Measurements from ENCODE around the gene LAPTM4A.
A peak's percentile ranks its signal among the peaks of the same experiment; 100 is the strongest.
"Not testable (repeated sequence)": the region's sequence is repeated elsewhere in the genome, so short reads cannot be mapped to it uniquely, and the experiment has no call there.

The LAPTM4A gene

GRCh38 chr2:20045712-20046292 lies 5.6 kb downstream of the LAPTM4A start:
- H3K9me3 ChIP-seq (ENCODE audit: control extremely low read depth in 1 of 5, control insufficient read depth in 4 of 5, insufficient read depth in 2 of 5, low read depth in 1 of 5, low read length in 4 of 5); DNase-seq; H3K27ac ChIP-seq (ENCODE audit: insufficient read depth in 1 of 2, low read depth in 1 of 2, low read length in 2 of 2, poor library complexity in 1 of 2, severe bottlenecking in 2 of 2); H3K4me3 ChIP-seq (ENCODE audit: control insufficient read depth in 1 of 7, extremely low read depth in 1 of 7, insufficient read depth in 4 of 7, low read depth in 2 of 7, low read length in 6 of 7); H3K27me3 ChIP-seq (replicated peaks in 2 of 5; ENCODE audit: control insufficient read depth in 4 of 5, insufficient read depth in 5 of 5, low read length in 4 of 5): not testable (repeated sequence)
- ChIA-PET POLR2A (interaction anchor here (0.7 kb wide), 1 partner anchor 210 kb away, joined by 6 read pairs; no protein-coding TSS in a partner anchor), CTCF (interaction anchor here (1.1 to 2.5 kb wide), 4 partner anchors 11 to 35 kb away, joined by 3 to 13 read pairs (median 4); no protein-coding TSS in a partner anchor)
- WGBS (ENCODE audit: insufficient coverage): no CpG with 5 or more reads among the region's 4 CpGs
- H3K36me3 ChIP-seq (ENCODE audit: control insufficient read depth in 4 of 4, insufficient read depth in 4 of 4, low read length in 3 of 4): peaks cover 7 to 18% (median 9%) of the 10 kb centered on the region in 4 experiments
- H3K4me1 ChIP-seq (ENCODE audit: control extremely low read depth in 1 of 4, control insufficient read depth in 4 of 4, insufficient read depth in 4 of 4, low read length in 3 of 4): peaks cover 10 to 35% (median 26%) of the 10 kb centered on the region in 4 experiments

GRCh38 chr2:20044778-20045177 lies 6.7 kb downstream of the LAPTM4A start:
- Histone ChIP-seq H3K27me3 (replicated peaks in 2 of 5; ENCODE audit: control insufficient read depth in 4 of 5, insufficient read depth in 5 of 5, low read length in 4 of 5) (no peaks in the 10 kb centered on the region), H3K36me3 (ENCODE audit: control insufficient read depth in 4 of 4, insufficient read depth in 4 of 4, low read length in 3 of 4) (peaks cover 9 to 25% (median 19%) of the 10 kb centered on the region in 4 experiments), H3K4me1 (ENCODE audit: control extremely low read depth in 1 of 4, control insufficient read depth in 4 of 4, insufficient read depth in 4 of 4, low read length in 3 of 4) (peaks cover 7 to 28% (median 21%) of the 10 kb centered on the region in 4 experiments), H3K27ac (ENCODE audit: insufficient read depth in 1 of 2, low read depth in 1 of 2, low read length in 2 of 2, poor library complexity in 1 of 2, severe bottlenecking in 2 of 2) (no peak overlapping the region), H3K4me3 (ENCODE audit: control insufficient read depth in 1 of 7, extremely low read depth in 1 of 7, insufficient read depth in 4 of 7, low read depth in 2 of 7, low read length in 6 of 7) (no peak overlapping the region), H3K9me3 (ENCODE audit: control extremely low read depth in 1 of 5, control insufficient read depth in 4 of 5, insufficient read depth in 2 of 5, low read depth in 1 of 5, low read length in 4 of 5) (no peaks in the 10 kb centered on the region)
- 100% methylated on average over 2 of the region's 4 CpGs for WGBS (ENCODE audit: insufficient coverage)
- CTCF ChIA-PET: interaction anchor here (1.1 to 2.5 kb wide), 5 partner anchors 10 to 34 kb away, joined by 3 to 13 read pairs (median 4); no protein-coding TSS in a partner anchor
- DNase-seq: no peak
- POLR2A ChIA-PET: no interaction called here

GRCh38 chr2:20042531-20042930 lies 8.9 kb downstream of the LAPTM4A start:
- H3K4me1 ChIP-seq (ENCODE audit: control extremely low read depth in 1 of 4, control insufficient read depth in 4 of 4, insufficient read depth in 4 of 4, low read length in 3 of 4): peaks cover 0 to 6% (median 2%) of the 10 kb centered on the region in 4 experiments
- H3K4me3 ChIP-seq (ENCODE audit: control insufficient read depth in 1 of 7, extremely low read depth in 1 of 7, insufficient read depth in 4 of 7, low read depth in 2 of 7, low read length in 6 of 7): no peak overlapping the region
- H3K9me3 ChIP-seq (ENCODE audit: control extremely low read depth in 1 of 5, control insufficient read depth in 4 of 5, insufficient read depth in 2 of 5, low read depth in 1 of 5, low read length in 4 of 5): no peaks in the 10 kb centered on the region
- H3K36me3 ChIP-seq (ENCODE audit: control insufficient read depth in 4 of 4, insufficient read depth in 4 of 4, low read length in 3 of 4): peaks cover 27 to 42% (median 35%) of the 10 kb centered on the region in 4 experiments
- ChIA-PET POLR2A (no interaction called here), CTCF (interaction anchor here (0.6 to 2.3 kb wide), 2 partner anchors 27 to 782 kb away, joined by 3 to 18 read pairs; no protein-coding TSS in a partner anchor)
- no peak overlapping the region for H3K27ac ChIP-seq (ENCODE audit: insufficient read depth in 1 of 2, low read depth in 1 of 2, low read length in 2 of 2, poor library complexity in 1 of 2, severe bottlenecking in 2 of 2)
- WGBS (ENCODE audit: insufficient coverage): 87% methylated on average over 2 of the region's 2 CpGs
- H3K27me3 ChIP-seq (replicated peaks in 2 of 5; ENCODE audit: control insufficient read depth in 4 of 5, insufficient read depth in 5 of 5, low read length in 4 of 5): no peaks in the 10 kb centered on the region
- no peak for DNase-seq

- peaks cover 33 to 56% (median 47%) of the 10 kb centered on the region in 4 experiments for H3K36me3 ChIP-seq (ENCODE audit: control insufficient read depth in 4 of 4, insufficient read depth in 4 of 4, low read length in 3 of 4)
- no peak overlapping the region for H3K27ac ChIP-seq (ENCODE audit: insufficient read depth in 1 of 2, low read depth in 1 of 2, low read length in 2 of 2, poor library complexity in 1 of 2, severe bottlenecking in 2 of 2)
- ChIA-PET POLR2A (interaction anchor here (0.6 kb wide), 1 partner anchor 255 kb away, joined by 3 read pairs; no protein-coding TSS in a partner anchor), CTCF (interaction anchor here (2.3 kb wide), 1 partner anchor 25 kb away, joined by 18 read pairs; no protein-coding TSS in a partner anchor)
- H3K27me3 ChIP-seq (replicated peaks in 2 of 5; ENCODE audit: control insufficient read depth in 4 of 5, insufficient read depth in 5 of 5, low read length in 4 of 5): no peaks in the 10 kb centered on the region
- no peak overlapping the region for H3K4me3 ChIP-seq (ENCODE audit: control insufficient read depth in 1 of 7, extremely low read depth in 1 of 7, insufficient read depth in 4 of 7, low read depth in 2 of 7, low read length in 6 of 7)
- peak in 1 of 3 donors; percentile 24 for DNase-seq
- no CpG with 5 or more reads among the region's 8 CpGs for WGBS (ENCODE audit: insufficient coverage)
- H3K4me1 ChIP-seq (ENCODE audit: control extremely low read depth in 1 of 4, control insufficient read depth in 4 of 4, insufficient read depth in 4 of 4, low read length in 3 of 4): peaks cover 0 to 11% (median 5%) of the 10 kb centered on the region in 4 experiments
- H3K9me3 ChIP-seq (ENCODE audit: control extremely low read depth in 1 of 5, control insufficient read depth in 4 of 5, insufficient read depth in 2 of 5, low read depth in 1 of 5, low read length in 4 of 5): no peaks in the 10 kb centered on the region
Observed at GRCh38 chr2:20040489-20041172, 10.8 kb downstream of the LAPTM4A start.

- no peak for DNase-seq
- 100% methylated on average over 2 of the region's 2 CpGs for WGBS (ENCODE audit: insufficient coverage)
- no peaks in the 10 kb centered on the region for H3K9me3 ChIP-seq (ENCODE audit: control extremely low read depth in 1 of 5, control insufficient read depth in 4 of 5, insufficient read depth in 2 of 5, low read depth in 1 of 5, low read length in 4 of 5)
- ChIA-PET CTCF (interaction anchor here (0.7 to 5.1 kb wide), 4 partner anchors 9 to 57 kb away, joined by 3 to 28 read pairs (median 5); partner anchors contain the start of gene LAPTM4A), POLR2A (interaction anchor here (0.7 kb wide), 1 partner anchor 12 kb away, joined by 4 read pairs; no protein-coding TSS in a partner anchor)
- H3K27ac ChIP-seq (ENCODE audit: insufficient read depth in 1 of 2, low read depth in 1 of 2, low read length in 2 of 2, poor library complexity in 1 of 2, severe bottlenecking in 2 of 2): no peak overlapping the region
- H3K27me3 ChIP-seq (replicated peaks in 2 of 5; ENCODE audit: control insufficient read depth in 4 of 5, insufficient read depth in 5 of 5, low read length in 4 of 5): no peaks in the 10 kb centered on the region
- H3K36me3 ChIP-seq (ENCODE audit: control insufficient read depth in 4 of 4, insufficient read depth in 4 of 4, low read length in 3 of 4): peaks cover 31 to 84% (median 71%) of the 10 kb centered on the region in 4 experiments
- peaks cover 0 to 9% (median 4%) of the 10 kb centered on the region in 4 experiments for H3K4me1 ChIP-seq (ENCODE audit: control extremely low read depth in 1 of 4, control insufficient read depth in 4 of 4, insufficient read depth in 4 of 4, low read length in 3 of 4)
- H3K4me3 ChIP-seq (ENCODE audit: control insufficient read depth in 1 of 7, extremely low read depth in 1 of 7, insufficient read depth in 4 of 7, low read depth in 2 of 7, low read length in 6 of 7): no peak overlapping the region
Observed at GRCh38 chr2:20037660-20038059, 13.8 kb downstream of the LAPTM4A start.

GRCh38 chr2:20035955-20036666 lies 15.3 kb downstream of the LAPTM4A start:
- Histone ChIP-seq H3K27me3 (replicated peaks in 2 of 5; ENCODE audit: control insufficient read depth in 4 of 5, insufficient read depth in 5 of 5, low read length in 4 of 5) (no peaks in the 10 kb centered on the region), H3K9me3 (ENCODE audit: control extremely low read depth in 1 of 5, control insufficient read depth in 4 of 5, insufficient read depth in 2 of 5, low read depth in 1 of 5, low read length in 4 of 5) (no peaks in the 10 kb centered on the region), H3K4me1 (ENCODE audit: control extremely low read depth in 1 of 4, control insufficient read depth in 4 of 4, insufficient read depth in 4 of 4, low read length in 3 of 4) (peaks cover 0 to 7% (median 4%) of the 10 kb centered on the region in 4 experiments), H3K4me3 (ENCODE audit: control insufficient read depth in 1 of 7, extremely low read depth in 1 of 7, insufficient read depth in 4 of 7, low read depth in 2 of 7, low read length in 6 of 7) (no peak overlapping the region), H3K27ac (ENCODE audit: insufficient read depth in 1 of 2, low read depth in 1 of 2, low read length in 2 of 2, poor library complexity in 1 of 2, severe bottlenecking in 2 of 2) (peak overlapping the region; percentile 26 to 37), H3K36me3 (ENCODE audit: control insufficient read depth in 4 of 4, insufficient read depth in 4 of 4, low read length in 3 of 4) (peaks cover 26 to 96% (median 79%) of the 10 kb centered on the region in 4 experiments)
- ChIA-PET POLR2A (interaction anchor here (0.9 to 1.5 kb wide), 2 partner anchors 12 to 14 kb away, joined by 3 read pairs; no protein-coding TSS in a partner anchor), CTCF (interaction anchor here (1.0 to 5.1 kb wide), 4 partner anchors 8 to 61 kb away, joined by 4 to 28 read pairs (median 6); partner anchors contain the start of gene LAPTM4A)
- DNase-seq: peak in 2 of 3 donors; percentile 44 to 68
- WGBS (ENCODE audit: insufficient coverage): 94% methylated on average over 4 of the region's 4 CpGs
